Muscle layer of duodenum (tissue), 2 donors: ENCODE data around the gene PNPLA5.

ENCODE experiments used
- H3K27ac ChIP-seq: one replicate; pipeline ENCODE4 v1.7.0; 2013; ENCODE audit warnings: mild to moderate bottlenecking, low read length
- H3K27me3 ChIP-seq: one replicate; pipeline ENCODE4 v1.7.0; 2013; ENCODE audit warnings: low read depth, mild to moderate bottlenecking, control low read depth, low read length
- H3K36me3 ChIP-seq, 2 donors: one replicate each; pipeline ENCODE4 v1.7.0; 2013; ENCODE audit warnings: low read length in 2 of 2, control low read depth in 1 of 2, mild to moderate bottlenecking in 1 of 2; ENCODE audit not compliant: insufficient read depth in 2 of 2, control insufficient read depth in 1 of 2
- H3K4me1 ChIP-seq, 2 donors: one replicate each; pipeline ENCODE4 v1.7.0; 2013; ENCODE audit warnings: low read length in 2 of 2, mild to moderate bottlenecking in 2 of 2, control low read depth in 1 of 2, moderate library complexity in 1 of 2; ENCODE audit not compliant: insufficient read depth in 2 of 2, control insufficient read depth in 1 of 2
- H3K4me3 ChIP-seq, 2 donors: one replicate each; pipeline ENCODE4 v1.7.0; 2013; ENCODE audit warnings: low read length in 2 of 2, low read depth in 1 of 2, mild to moderate bottlenecking in 1 of 2
- H3K9me3 ChIP-seq, 2 donors: one replicate each; pipeline ENCODE4 v1.7.0; 2013; ENCODE audit warnings: low read length in 2 of 2, control low read depth in 1 of 2, mild to moderate bottlenecking in 1 of 2; ENCODE audit not compliant: control insufficient read depth in 1 of 2
- donor health status: healthy.

The PNPLA5 gene

DNA sequence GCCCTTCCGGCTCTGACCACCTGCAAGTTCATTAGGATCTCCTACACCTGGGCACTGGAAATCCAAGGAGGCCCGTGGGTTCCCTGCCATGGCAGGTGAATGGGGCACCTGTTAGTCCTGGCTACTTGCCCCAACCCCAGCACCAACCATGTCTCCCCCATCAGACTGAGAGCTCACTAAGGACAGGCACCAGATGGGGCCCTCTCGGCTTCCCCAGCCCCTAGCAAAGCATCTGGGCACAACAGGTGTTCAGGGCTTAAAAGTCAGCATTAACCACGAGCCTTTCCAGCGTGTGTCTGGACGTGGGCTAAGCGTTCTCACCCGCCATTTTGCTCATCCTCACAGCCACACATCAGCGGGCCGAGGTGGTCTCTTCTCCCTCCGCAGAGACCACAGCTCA lies 31.7 kb downstream of the PNPLA5 start:
- no peaks in the 10 kb centered on the region for H3K4me1 ChIP-seq
- no peak overlapping the region for H3K4me3 ChIP-seq
- H3K27ac ChIP-seq, result no peak overlapping the region
- peaks cover 0 to 11% of the 10 kb centered on the region in 2 donors for H3K9me3 ChIP-seq
- H3K27me3 ChIP-seq, result peaks cover 9% of the 10 kb centered on the region
- H3K36me3 ChIP-seq, result no peaks in the 10 kb centered on the region

DNA sequence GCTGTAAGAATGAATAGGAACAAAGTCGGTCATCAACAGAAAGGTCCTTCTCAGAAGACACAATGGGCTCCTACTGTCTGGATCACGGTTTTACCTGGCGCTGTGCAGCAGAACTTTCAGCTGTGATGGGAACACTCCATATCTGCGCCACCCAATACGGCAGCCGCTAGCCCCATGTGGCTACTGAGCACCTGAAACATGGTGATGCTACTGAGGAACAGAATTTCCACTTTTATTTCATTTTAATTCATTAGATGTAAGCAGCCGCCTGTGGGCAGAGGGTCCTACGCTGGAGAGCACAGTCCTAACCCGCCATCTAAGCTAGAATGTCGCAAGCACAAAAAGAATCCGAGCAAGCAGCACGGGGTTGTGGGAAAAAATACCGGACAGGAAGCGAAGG lies 32.2 kb downstream of the PNPLA5 start:
- Histone ChIP-seq H3K4me1 (no peaks in the 10 kb centered on the region), H3K27me3 (peaks cover 9% of the 10 kb centered on the region), H3K27ac (no peak overlapping the region), H3K9me3 (peaks cover 0 to 11% of the 10 kb centered on the region in 2 donors), H3K4me3 (no peak overlapping the region), H3K36me3 (no peaks in the 10 kb centered on the region)

DNA sequence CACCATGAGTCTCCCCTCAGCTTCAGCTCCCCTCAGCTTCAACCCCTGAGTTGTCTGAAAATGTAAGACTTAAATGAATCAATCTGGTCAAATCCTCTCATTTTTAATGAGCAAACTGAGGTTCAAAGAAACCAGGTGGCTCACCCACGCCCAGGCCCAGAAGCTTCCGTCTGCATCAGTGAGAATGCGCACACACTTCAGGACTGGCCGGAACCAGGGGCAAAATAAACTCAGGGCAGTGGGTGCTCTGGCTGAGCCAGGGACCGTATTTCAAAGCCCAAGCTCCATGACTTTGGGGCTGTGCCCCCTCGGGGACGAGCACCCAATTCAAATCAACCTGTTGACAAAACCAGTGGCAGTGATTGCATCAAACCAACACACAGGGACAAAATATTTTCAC lies 32.6 kb downstream of the PNPLA5 start:
- H3K9me3 ChIP-seq, result peaks cover 0 to 11% of the 10 kb centered on the region in 2 donors
- no peaks in the 10 kb centered on the region for H3K4me1 ChIP-seq
- H3K27ac ChIP-seq, result no peak overlapping the region
- H3K36me3 ChIP-seq, result no peaks in the 10 kb centered on the region
- H3K4me3 ChIP-seq, result no peak overlapping the region
- H3K27me3 ChIP-seq, result peaks cover 9% of the 10 kb centered on the region

DNA sequence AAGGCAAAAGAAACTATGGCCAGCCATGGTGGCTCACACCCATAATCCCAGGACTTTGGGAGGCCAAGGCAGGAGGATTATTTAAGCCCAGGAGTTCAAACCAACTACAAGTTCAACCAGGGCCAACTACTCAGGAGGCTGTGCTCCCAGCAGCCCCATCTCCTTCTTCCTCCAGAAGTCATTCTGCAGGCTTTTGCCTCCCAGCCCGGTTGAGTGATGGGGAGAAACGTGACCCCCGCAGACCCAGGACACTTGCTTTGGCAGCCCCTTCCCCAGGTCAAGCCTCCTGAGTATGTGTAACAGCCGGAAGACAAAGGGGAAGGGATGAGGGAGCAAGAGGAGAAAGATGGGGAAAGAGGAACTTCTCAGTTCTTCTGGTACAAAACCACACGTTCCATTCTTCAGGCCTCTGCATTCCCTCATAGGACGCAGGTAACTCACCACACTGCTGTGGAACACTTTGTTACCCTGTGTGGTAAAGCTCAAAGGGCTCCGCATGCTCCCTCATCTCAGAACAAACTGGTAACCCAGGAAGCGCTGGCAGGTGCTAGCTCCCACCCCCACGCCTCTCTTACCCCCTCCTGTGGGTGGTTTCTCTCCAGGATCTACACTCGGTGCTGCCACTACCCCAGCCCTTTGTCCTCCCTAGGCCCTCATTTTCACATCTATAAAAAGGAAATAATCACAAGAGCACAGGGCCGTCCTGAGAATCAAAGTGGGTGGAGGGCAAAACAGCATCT lies 33.5 kb downstream of the PNPLA5 start:
- H3K4me3 ChIP-seq, result no peak overlapping the region
- H3K36me3 ChIP-seq, result no peaks in the 10 kb centered on the region
- H3K27me3 ChIP-seq, result peaks cover 9% of the 10 kb centered on the region
- H3K27ac ChIP-seq, result no peak overlapping the region
- H3K9me3 ChIP-seq, result peaks cover 0 to 11% of the 10 kb centered on the region in 2 donors
- H3K4me1 ChIP-seq, result no peaks in the 10 kb centered on the region

DNA sequence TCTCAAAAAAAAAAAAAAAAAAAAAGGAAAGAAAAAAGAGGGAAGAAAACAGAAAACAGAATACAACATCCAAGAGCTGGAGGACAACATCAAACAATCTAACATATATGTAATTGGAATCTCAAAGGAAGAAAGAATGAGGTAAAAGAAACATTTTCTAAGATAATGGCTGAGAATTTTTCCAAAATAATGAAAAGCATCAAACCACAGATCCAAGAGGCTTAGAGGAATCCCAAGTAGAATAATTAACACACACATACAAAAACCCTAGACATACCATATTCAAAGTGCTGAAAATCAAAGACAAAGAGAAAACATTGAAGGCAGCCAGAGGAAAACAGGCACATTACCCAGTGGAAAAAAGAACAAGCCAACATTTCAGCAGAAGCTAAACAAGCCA lies 34.4 kb downstream of the PNPLA5 start:
- Histone ChIP-seq H3K27me3 (peaks cover 14% of the 10 kb centered on the region), H3K4me1 (no peaks in the 10 kb centered on the region), H3K27ac (no peak overlapping the region), H3K9me3 (peaks cover 0 to 11% of the 10 kb centered on the region in 2 donors), H3K4me3 (no peak overlapping the region), H3K36me3 (no peaks in the 10 kb centered on the region)

DNA sequence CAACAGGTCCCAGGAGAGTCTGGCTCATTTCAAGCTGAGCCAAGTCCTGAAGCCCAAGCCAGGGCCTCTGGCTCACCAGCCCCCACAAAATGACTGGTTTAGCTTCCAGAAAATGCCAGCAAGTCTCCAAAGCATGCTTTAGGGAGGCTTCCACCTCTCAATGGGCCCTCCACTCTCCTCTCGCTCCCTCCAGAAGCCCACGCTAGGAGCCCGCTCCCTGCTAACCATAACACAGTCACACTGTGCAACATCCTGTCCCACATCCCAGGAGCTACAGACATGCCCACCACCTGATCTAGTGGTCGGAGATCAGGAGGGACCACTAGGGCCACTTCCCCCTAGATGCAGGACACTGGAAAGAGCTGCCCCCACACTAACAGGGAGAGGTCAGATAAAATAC lies 36.4 kb downstream of the PNPLA5 start:
- H3K9me3 ChIP-seq, result peaks cover 0 to 11% of the 10 kb centered on the region in 2 donors
- H3K4me3 ChIP-seq, result no peak overlapping the region
- no peak overlapping the region for H3K27ac ChIP-seq
- H3K27me3 ChIP-seq, result peaks cover 5% of the 10 kb centered on the region
- H3K4me1 ChIP-seq, result no peaks in the 10 kb centered on the region
- H3K36me3 ChIP-seq, result no peaks in the 10 kb centered on the region

DNA sequence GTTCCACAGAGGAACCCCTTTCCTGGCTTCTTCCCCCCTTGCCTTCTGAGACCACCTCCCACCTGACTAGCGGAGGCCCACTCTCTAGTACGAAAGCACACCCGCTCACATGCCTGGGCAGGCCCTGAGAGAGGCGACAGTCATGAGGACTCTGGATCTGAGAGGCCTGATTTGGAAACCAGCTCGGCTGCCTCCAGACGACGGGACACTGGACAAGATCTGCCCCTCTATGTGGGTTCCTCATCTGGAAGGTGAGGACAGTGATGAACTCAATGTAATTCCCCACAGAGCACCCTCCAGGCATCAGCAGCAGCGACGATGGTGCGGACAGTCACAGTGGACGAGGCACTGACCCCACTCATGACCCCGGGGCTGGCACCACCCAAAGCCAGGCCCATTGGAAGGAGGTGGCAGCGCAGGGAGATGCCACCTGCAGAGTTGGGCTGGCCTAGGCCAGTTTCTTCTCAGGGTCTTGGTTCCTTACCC lies 37.0 kb downstream of the PNPLA5 start:
- Histone ChIP-seq H3K27ac (no peak overlapping the region), H3K27me3 (peaks cover 5% of the 10 kb centered on the region), H3K4me3 (no peak overlapping the region), H3K36me3 (no peaks in the 10 kb centered on the region), H3K9me3 (peaks cover 0 to 11% of the 10 kb centered on the region in 2 donors), H3K4me1 (no peaks in the 10 kb centered on the region)

DNA sequence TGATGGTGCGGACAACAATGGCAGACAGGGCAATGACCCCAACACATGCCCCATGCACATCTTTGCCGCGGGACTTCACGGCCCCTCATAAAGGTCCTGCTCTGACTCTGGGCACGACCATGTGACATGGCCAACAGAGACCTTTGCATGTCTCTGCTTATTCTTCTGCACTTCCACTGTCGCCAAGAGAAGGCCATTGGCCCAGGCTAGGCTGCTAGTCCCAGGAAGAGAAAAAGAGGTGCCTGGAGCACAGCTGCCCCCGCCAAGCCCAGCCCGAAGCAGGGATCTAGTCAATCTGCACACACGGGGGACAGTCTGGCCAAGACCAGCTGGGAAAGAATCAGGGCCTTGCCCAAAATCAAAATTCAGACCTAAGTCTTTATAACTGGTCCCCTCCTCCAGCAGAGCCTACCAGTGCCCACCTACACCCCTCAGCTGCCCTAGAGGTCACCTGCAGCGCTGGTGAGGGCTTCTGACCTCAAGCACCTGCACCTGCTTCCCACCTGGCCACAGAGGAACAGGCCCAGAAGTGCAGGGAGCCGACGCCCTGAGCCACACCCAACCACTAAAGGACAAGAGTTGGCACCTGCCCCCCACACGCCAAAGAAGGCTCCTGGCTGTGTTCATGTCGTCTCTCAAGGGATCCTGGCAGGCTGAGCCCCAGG lies 37.6 kb downstream of the PNPLA5 start:
- Histone ChIP-seq H3K4me3 (no peak overlapping the region), H3K36me3 (no peaks in the 10 kb centered on the region), H3K9me3 (peaks cover 0 to 11% of the 10 kb centered on the region in 2 donors), H3K4me1 (no peaks in the 10 kb centered on the region), H3K27me3 (peaks cover 5% of the 10 kb centered on the region), H3K27ac (no peak overlapping the region)

DNA sequence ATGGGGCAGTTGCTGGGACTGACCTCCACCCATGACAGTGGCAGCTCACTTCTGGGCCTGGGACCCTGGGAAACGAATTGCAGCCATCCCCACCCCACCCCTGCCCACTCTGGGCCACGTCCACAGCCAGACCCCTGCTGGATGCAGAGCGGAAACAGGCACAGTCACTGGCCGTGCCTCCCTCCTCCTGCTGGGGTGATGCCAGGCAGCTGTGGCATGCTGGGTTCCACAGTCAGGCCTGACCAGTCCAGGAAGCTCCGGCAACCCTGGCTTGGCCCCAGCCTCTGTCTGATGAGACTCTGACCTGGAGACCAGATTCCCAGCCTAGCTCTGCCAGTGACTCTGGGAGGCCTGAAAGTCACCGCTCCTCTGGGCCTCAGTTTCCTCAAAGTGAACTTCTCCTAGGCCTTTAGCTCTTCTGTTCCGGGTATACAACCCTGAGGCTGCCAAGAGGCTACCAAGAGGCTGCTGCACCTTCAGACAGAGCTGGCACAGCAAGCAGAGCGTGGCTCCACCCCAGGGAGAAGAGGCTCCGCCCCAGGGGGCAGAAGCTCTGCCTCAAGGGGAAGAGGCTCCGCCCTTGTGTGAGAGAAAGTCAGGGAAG lies 38.4 kb downstream of the PNPLA5 start:
- Histone ChIP-seq H3K36me3 (no peaks in the 10 kb centered on the region), H3K4me3 (no peak overlapping the region), H3K27ac (no peak overlapping the region), H3K4me1 (no peaks in the 10 kb centered on the region), H3K9me3 (peaks cover 0 to 11% of the 10 kb centered on the region in 2 donors), H3K27me3 (peaks cover 5% of the 10 kb centered on the region)

DNA sequence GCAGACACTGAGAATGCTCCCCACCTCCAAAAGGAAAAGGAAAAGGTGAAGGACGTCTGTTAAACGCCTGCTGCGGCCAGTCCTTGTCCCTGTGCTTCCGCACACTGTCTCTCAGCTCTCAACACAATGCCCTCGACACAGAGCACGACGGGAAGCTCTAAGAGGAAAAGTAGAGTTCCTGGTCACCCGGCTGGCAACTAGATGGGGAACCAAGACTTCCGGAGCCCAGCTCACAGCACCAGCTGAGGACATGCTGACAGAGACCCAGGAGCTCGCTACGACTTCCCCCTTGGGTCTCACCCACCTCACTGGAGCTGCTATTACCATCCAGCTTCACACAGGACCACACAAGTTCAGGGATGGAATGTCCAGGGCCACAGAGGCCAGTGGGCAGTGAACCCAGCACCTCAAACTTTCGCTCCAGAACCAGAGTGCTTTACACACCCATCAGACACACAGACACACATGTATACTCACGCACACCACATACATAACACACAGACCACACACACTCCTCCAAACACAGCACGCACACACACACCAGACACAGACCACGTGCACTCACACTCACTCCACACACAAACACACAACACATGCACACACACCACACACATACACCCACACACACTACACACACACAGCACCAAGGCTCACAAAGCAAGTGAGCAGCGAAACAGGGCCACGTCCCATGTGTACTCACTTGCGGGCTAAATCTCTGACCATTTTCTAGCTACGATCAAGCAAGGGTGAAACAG lies 39.1 kb downstream of the PNPLA5 start:
- Histone ChIP-seq H3K4me1 (no peaks in the 10 kb centered on the region), H3K27me3 (peaks cover 5% of the 10 kb centered on the region), H3K9me3 (peaks cover 0 to 11% of the 10 kb centered on the region in 2 donors), H3K36me3 (no peaks in the 10 kb centered on the region), H3K4me3 (no peak overlapping the region), H3K27ac (no peak overlapping the region)

DNA sequence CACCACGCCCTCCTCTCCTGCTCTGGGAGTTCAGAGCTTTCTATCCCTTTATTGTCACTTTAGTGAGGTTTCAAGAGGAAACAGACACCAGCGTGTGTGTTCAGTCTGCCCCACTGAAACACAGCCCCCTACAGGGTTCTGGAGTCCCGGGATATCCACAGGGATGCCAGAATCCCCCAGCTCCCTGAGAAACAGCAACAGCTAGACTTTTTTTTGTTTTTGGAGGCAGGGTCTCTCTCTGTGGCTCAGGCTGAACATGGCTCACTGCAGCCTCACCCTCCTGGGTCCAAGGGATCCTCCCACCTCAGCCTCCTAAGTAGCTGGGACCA lies 39.9 kb downstream of the PNPLA5 start:
- Histone ChIP-seq H3K36me3 (no peaks in the 10 kb centered on the region), H3K4me3 (no peak overlapping the region), H3K27me3 (peaks cover 5% of the 10 kb centered on the region), H3K27ac (no peak overlapping the region), H3K4me1 (no peaks in the 10 kb centered on the region), H3K9me3 (peaks cover 0 to 6% of the 10 kb centered on the region in 2 donors)
